MM.1S (cell line): ENCODE data around the gene CHRNE.

Experiments used
- EZH2 ChIP-seq: fragments of 300-600 bp; sonication (generic); optimal IDR thresholded peaks from 2 replicates; pipeline ENCODE3; 2017; ENCODE audit warnings: low read depth, mild to moderate bottlenecking, antibody characterized with exemption, low read length, mixed read lengths
- TF ChIP-seq, protein P1 (sequence below): fragments of 300-600 bp; sonication (generic); IDR thresholded peaks from 2 replicates; pipeline ENCODE4 v1.5.1; 2016; ENCODE audit warnings: antibody characterized with exemption, low read length, mixed read lengths

- TF ChIP-seq, protein P1, sequence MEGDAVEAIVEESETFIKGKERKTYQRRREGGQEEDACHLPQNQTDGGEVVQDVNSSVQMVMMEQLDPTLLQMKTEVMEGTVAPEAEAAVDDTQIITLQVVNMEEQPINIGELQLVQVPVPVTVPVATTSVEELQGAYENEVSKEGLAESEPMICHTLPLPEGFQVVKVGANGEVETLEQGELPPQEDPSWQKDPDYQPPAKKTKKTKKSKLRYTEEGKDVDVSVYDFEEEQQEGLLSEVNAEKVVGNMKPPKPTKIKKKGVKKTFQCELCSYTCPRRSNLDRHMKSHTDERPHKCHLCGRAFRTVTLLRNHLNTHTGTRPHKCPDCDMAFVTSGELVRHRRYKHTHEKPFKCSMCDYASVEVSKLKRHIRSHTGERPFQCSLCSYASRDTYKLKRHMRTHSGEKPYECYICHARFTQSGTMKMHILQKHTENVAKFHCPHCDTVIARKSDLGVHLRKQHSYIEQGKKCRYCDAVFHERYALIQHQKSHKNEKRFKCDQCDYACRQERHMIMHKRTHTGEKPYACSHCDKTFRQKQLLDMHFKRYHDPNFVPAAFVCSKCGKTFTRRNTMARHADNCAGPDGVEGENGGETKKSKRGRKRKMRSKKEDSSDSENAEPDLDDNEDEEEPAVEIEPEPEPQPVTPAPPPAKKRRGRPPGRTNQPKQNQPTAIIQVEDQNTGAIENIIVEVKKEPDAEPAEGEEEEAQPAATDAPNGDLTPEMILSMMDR = no peak
- no peak for TF ChIP-seq EZH2
These were observed 41.8 kb upstream of the CHRNE start for GRCh38 chr17:4944554-4945175.
